HTERT RPE-1 (cell line): ENCODE measurements around the gene COL23A1.
"Not testable (repeated sequence)": the region's sequence is repeated elsewhere in the genome, so short reads cannot be mapped to it uniquely, and the experiment has no call there.

ENCODE experiments used
- in situ Hi-C: fragments of 300-500 bp; cut with MboI; formaldehyde crosslinking; loops from 4 replicates; pipeline ENCODE4 v1.14.3; 2020; ENCODE audit warnings: low sequenced_read_pairs

COL23A1 gene

DNA sequence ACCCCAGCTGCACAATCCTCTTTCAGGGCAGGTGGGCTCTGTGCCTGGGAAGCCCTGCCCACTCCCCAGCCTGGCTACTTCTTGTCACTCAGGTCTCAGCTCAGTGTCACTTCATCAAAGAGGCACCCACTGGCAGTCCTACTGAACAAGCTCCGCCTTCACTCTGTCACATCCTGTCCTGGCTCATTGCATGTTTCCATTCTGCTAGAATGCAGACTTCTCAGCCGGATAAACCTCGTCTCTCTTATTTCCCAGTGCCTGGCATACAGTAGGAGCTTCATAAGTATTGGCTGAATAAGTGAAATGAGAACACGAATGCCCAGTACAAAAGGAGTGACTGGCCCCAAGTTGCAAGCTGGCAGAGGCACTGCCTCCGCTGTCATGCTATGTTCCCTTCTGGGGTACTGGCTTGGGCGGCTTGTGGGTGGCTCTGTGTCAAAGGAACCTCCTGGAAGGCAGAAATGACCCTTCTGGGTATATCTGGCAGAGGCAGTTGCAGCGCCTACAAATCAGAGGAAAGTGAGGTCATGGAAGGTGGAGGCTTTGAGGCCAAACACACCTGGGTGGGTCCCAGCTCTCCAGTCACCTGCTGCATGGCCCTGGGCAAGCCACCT lies 259.3 kb downstream of the COL23A1 start:
- in situ Hi-C loops, result no loop called here

GRCh38 chr5:178328826-178329730 lies 261.1 kb downstream of the COL23A1 start:
- in situ Hi-C loops, result no loop called here

DNA sequence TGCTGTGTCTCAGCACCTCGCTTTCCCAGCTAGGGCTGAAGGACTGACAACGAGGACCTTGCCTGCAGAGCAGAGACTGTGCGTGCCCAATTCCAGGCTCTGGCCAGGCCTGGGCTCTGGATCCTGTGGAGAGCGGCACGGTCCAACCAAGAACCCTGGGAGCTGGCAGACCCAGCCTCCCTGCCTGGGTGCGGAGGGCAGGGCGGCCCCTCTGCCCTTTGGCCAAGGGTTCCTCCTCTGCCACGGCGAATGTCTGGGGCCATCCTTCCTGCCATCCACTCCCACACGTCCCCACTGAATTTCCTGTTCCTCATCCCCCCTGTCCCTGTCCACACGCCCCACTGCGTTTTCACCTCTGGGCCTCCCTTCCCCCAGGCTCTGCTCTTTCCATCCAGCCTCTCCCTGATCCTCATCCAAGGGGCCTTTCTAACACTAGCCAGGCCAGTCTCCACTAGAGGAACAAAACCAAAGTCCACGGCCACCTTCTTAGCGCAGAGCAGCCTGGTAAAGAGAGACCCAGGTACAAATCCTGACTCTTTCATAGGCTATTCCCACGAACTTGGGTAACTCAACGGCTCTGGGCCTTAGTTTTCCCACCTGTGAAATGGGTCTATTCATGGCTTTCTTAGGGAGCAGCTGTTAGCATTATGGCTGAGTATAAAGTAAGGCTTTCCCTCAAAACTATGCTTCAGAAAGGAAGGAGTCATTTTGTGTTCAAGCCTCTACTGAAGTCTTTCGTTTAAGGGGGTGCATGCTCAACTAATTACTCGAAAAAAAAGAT lies 262.1 kb downstream of the COL23A1 start:
- in situ Hi-C loops, result no loop called here

DNA sequence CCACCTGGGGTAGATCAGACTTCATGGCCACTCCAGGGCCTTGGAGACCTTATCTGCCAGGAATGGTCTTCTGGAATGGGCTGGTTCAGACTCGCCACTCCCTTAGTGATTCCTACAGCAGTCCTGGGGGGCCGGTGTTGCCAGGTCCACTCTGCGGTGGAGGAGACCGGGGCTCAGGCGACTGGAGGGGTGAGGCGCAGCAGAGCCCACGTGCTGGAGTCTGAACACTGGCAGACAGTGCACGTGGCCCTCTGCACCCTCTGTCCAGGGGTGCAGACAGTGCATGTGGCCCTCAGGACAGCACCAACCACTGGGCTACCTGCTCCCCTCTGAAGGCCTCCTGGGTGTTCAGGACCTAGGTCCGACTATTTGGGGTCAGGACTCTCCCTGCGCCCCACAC lies 262.7 kb downstream of the COL23A1 start:
- in situ Hi-C loops, result no loop called here

GRCh38 chr5:178326374-178326715 lies 263.8 kb downstream of the COL23A1 start:
- in situ Hi-C loops, result no loop called here

DNA sequence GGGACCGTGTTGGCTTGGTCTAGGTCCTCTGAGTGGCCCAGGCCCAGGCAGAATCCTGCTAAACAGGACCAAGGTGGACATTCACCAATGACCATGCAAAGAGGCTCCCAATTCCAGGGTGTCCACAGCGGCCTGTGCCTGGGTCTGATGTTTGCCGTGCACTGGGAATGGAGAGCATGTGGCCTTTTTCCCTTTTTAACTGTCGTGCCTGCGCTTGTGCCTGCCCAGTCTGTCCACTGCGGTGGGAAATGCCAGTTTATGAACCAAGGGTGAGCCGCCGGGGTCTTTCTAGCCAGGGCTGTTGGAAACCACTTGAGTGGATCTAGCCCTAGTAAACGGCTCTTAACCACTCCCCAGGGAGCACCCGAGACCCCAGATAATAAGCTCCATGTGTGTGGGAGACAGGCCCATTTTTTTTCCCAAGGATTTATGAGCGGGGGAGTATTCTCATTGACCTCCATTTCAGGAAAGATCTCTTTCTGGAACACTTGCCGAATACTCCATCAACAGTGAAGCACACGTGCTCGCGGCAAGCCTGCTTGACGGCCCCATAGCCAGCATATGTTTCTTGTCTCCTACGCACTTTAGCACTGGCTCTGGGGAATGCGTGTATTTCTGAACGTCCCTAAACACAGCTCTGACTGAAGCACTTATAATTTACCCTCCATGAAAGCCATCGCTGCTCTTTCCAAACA lies 264.4 kb downstream of the COL23A1 start:
- in situ Hi-C loops, result no loop called here

DNA sequence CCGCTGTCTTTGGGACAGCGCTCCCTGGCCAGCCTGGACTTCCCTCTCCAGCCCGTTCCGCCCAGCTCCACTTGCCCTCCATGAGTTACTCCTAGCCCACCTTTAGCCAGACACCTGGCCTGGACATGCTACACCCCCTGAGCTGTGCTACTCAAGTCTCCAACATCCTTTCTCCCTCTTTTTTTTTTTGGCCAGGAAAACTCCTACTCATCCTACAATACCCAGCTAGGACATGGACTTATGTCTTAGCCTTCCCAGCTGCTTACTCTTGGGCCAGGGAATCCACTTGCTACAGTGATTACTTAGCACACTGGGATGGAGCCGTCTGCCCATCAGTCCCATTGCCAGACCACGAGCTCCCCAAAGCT lies 264.9 kb downstream of the COL23A1 start:
- in situ Hi-C loops, result no loop called here

- in situ Hi-C loops, result no loop called here
Measured at GRCh38 chr5:178324481-178325310, 265.5 kb downstream of the COL23A1 start.

DNA sequence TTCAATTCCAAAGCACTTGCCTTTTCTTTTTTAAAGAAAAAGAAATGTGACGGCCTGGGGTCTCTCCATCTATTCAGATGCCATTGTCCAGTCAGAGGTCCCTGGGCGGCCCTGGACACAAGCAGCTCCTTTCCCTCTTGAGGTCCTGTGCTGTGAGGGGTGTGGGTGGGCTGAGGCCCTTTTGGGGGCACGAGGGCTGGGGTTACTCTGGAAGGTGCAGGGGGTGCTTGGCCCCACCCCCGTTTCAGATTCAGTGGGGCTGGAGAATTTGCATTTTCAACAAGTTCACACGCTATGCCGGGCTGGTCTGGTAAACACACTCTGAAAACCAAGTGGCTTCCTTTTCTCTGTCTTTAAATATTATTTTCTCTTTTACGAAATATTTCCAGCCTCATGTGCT lies 266.2 kb downstream of the COL23A1 start:
- in situ Hi-C loops, result no loop called here

DNA sequence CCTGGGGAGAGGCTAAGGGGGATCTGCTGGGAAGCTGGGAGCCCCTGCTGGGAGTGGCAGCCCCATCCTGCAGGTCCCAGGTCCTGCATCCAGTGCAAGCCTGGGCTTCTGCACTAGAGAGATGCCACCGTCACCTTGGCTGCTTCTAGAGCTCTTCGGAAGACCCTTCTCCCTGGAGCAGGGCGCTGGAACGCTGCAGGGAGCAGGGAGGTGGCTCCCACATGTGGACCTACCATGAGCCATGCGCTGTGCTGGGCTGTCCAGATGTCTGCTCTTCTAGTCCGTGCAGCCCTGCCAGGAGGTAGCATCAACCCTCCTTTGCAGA lies 266.7 kb downstream of the COL23A1 start:
- in situ Hi-C loops, result no loop called here

- in situ Hi-C loops, result no loop called here
Measured at GRCh38 chr5:178322736-178323540, 267.3 kb downstream of the COL23A1 start.

DNA sequence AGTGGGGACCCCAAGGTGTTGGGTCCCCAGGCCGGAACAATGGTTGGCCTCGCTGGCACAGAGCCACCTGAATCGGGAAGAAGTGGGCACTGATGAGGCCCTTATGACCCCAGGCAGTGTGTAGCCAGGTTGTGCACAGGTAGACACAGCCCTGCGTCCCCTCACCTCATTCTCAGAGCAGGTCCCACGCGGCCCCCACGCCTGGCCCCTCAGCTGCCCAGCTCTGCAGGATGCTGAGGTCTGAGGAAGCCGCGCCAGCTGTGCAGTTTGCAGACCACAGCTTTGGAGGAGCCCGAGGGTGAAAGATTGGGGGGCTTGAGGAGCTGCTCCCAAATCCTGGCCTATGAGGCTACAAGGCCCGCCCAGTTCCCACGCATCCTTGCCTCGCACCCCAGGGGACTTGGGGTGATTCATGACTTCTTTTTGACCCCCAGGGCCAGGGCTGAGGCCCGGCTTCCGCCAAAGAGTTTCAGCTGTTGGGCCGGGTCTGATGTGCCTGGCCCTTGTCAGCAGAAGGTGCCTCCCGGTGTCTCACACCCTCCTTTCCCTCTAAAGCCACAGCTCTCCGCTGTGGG lies 269.8 kb downstream of the COL23A1 start:
- in situ Hi-C loops, result no loop called here

DNA sequence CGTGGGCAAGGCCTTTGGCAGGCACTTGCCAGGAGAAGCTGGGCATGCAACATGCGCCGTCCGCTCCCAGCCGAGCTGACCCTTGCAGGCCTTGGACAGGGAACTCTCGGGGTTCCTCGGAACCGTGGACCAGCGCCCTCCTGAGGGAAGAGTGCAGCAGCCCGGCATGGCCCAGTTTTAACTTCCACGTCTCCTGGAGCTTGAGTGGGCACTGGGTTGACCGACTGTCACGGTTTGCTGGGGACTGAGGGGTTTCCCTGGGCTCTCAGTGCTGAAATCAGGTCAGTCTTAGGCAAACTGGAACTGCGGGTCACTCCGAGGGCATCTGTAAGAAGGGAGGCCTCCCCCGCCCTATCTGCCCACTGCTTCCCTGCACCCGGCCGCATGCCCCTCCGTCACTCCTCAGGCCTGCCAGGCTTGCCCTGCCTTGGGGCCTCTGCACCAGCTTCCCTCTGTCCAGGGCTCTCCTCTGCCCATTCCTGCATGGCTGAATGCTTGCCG lies 270.6 kb downstream of the COL23A1 start:
- in situ Hi-C loops, result no loop called here

GRCh38 chr5:178318893-178319292 lies 271.3 kb downstream of the COL23A1 start:
- in situ Hi-C loops, result no loop called here

DNA sequence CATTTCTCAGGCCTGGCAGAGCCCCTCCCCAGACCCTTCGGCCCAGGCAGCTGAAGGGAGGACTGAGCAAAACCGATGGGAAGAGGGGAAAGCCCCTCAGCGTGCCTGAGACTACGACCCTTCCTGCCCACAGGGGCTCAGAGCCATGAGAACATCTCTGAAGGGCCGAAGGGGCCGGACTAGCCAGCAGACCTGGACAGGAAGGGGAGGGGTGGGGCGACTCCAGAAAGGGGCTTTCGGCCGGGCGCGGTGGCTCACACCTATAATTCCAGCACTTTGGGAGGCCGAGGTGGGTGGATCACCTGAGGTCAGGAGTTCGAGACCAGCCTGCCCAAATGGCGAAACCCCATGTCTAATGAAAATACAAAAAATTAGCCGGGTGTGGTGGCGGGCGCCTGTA lies 271.8 kb downstream of the COL23A1 start:
- in situ Hi-C loops, result no loop called here

GRCh38 chr5:178317727-178318126 lies 272.5 kb downstream of the COL23A1 start:
- in situ Hi-C loops, result not testable (repeated sequence)

DNA sequence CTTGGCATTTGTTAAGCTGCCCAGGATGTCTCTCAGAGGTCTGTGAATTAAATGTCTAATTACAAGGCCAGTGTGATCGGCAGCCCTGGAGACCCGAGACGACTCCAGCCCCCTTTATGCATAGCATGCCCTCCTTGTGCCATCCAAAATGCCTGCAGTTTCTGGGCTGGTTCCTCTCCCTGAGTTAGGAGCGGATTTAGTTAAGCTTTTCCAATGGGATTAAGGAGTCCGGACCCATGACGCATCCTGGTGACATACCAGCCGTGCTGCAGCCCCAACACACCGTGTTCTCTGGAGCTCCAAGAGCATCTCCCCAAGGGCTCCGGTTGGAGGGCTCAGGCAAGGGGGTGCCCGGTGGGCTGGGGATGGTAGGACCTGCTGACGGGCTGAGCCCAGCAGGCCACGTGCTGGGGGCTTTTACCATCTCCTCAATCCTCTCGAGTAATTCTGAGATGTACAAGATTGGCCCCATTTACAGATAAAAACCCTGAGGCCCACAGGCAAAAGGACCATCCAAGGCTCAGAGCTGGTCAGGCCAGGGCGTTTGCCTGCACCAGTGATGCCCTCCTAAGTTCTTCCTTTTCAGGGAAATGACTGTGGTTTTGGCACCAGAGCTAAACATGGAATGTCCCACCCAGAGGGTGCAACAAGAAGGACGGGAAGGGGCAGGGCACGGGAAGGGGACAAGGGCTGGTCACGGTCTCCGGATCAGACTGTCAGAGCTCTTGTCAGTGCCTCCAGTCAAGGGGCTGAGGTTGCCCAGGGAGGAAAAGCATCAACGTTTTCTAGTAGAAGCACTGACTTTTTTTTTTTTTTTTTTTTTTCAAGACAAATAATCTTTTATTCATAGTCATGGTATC lies 275.0 kb downstream of the COL23A1 start:
- in situ Hi-C loops, result no loop called here

GRCh38 chr5:178314061-178314660 lies 276.0 kb downstream of the COL23A1 start:
- in situ Hi-C loops, result no loop called here
